Glutamatergic neuron (in vitro differentiated cells): Measurements from ENCODE around the gene MFSD11. TPM values are rescaled to one million over a fixed set of nuclear protein-coding genes. Genes with fewer than 3 reads are reported as not detected.
A peak's percentile ranks its signal among the peaks of the same experiment; 100 is the strongest.

Source experiments
- DNase-seq: peaks from one replicate; pipeline ENCODE4 v3.0.0; 2022
- H3K27ac Mint-ChIP-seq: one replicate; pipeline ENCODE4 v1.8.0; 2020; ENCODE audit warnings: mild to moderate bottlenecking, mixed read lengths, inconsistent platforms; ENCODE audit not compliant: unreplicated experiment
- H3K27me3 Mint-ChIP-seq: one replicate; pipeline ENCODE4 v1.8.0; 2020; ENCODE audit warnings: mild to moderate bottlenecking, moderate library complexity, mixed read lengths, inconsistent platforms; ENCODE audit not compliant: unreplicated experiment
- H3K36me3 Mint-ChIP-seq: one replicate; pipeline ENCODE4 v1.8.0; 2020; ENCODE audit warnings: mild to moderate bottlenecking, mixed read lengths, inconsistent platforms; ENCODE audit not compliant: unreplicated experiment
- H3K4me1 Mint-ChIP-seq: one replicate; pipeline ENCODE4 v1.8.0; 2020; ENCODE audit warnings: mild to moderate bottlenecking, low read depth, mixed read lengths, inconsistent platforms; ENCODE audit not compliant: unreplicated experiment
- H3K4me3 Mint-ChIP-seq: one replicate; pipeline ENCODE4 v1.8.0; 2020; ENCODE audit warnings: mild to moderate bottlenecking, mixed read lengths, inconsistent platforms; ENCODE audit not compliant: unreplicated experiment
- H3K9me3 Mint-ChIP-seq: one replicate; pipeline ENCODE4 v1.8.0; 2020; ENCODE audit warnings: mild to moderate bottlenecking, moderate library complexity, mixed read lengths, inconsistent platforms; ENCODE audit not compliant: unreplicated experiment
- total RNA-seq: library from RNA; stranded (reverse); fragmentation: NEBNext Ultra II Directional; extraction: Animal tissue kit (Norgen Biotek cat#: 25700); gene quantifications from one replicate; pipeline ENCODE4 v1.2.1, GENCODE V29; 2021; ENCODE audit not compliant: unreplicated experiment
- TF ChIP-seq, protein P1 (sequence below): fragments of 200-600 bp; sonication (generic); IDR thresholded peaks from one replicate; pipeline ENCODE4 v1.5.0; 2021; ENCODE audit not compliant: partially characterized antibody, unreplicated experiment

MFSD11 gene
- total RNA-seq, 1 donor from 2014 or later: 33.7 TPM

GRCh38 chr17:76700270-76700616 lies 37.7 kb upstream of the MFSD11 start:
- H3K4me3 Mint-ChIP-seq: peak overlapping the region; percentile 76
- DNase-seq: no peak
- H3K36me3 Mint-ChIP-seq: no peaks in the 10 kb centered on the region
- H3K27ac Mint-ChIP-seq: peak overlapping the region; percentile 91
- H3K27me3 Mint-ChIP-seq: peaks cover 5% of the 10 kb centered on the region
- H3K4me1 Mint-ChIP-seq: peaks cover 47% of the 10 kb centered on the region
- peaks cover 19% of the 10 kb centered on the region for H3K9me3 Mint-ChIP-seq
- TF ChIP-seq, protein P1, sequence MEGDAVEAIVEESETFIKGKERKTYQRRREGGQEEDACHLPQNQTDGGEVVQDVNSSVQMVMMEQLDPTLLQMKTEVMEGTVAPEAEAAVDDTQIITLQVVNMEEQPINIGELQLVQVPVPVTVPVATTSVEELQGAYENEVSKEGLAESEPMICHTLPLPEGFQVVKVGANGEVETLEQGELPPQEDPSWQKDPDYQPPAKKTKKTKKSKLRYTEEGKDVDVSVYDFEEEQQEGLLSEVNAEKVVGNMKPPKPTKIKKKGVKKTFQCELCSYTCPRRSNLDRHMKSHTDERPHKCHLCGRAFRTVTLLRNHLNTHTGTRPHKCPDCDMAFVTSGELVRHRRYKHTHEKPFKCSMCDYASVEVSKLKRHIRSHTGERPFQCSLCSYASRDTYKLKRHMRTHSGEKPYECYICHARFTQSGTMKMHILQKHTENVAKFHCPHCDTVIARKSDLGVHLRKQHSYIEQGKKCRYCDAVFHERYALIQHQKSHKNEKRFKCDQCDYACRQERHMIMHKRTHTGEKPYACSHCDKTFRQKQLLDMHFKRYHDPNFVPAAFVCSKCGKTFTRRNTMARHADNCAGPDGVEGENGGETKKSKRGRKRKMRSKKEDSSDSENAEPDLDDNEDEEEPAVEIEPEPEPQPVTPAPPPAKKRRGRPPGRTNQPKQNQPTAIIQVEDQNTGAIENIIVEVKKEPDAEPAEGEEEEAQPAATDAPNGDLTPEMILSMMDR: no peak

GRCh38 chr17:76700617-76701470 lies 37.1 kb upstream of the MFSD11 start:
- H3K27me3 Mint-ChIP-seq: peaks cover 5% of the 10 kb centered on the region

DNA sequence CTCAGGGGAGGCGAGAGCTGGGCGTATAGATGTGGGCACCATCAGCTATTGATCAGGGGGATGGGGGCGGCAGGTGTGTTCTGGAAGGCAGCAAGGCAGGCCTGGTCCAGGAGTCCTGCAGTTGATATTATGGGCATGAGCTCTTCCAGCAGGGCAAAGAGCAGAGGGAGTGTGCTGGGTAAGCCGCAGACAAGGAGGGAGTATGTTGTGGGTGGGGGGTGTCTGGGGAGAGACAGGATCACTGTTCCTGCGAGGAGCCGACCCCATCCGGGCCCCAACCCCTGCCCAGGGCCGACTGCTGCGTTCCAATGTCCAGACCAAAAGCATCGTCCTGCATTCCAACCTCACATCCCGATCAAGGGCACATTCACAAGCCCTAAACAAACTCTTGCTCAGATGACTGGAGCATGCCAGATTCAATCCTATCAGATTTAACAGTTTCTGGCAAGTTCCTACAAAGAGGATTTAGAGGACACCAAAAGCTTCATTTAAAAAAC lies 36.4 kb upstream of the MFSD11 start:
- TF ChIP-seq, protein P1: no peak
- Mint-ChIP-seq H3K27ac (peak overlapping the region; percentile 91), H3K36me3 (no peaks in the 10 kb centered on the region), H3K27me3 (peaks cover 3% of the 10 kb centered on the region), H3K4me3 (peak overlapping the region; percentile 76), H3K4me1 (peaks cover 42% of the 10 kb centered on the region), H3K9me3 (peaks cover 16% of the 10 kb centered on the region)
- DNase-seq: no peak

More at GRCh38 chr17:76700617-76701470, 37.1 kb upstream of the MFSD11 start:
- DNase-seq: peak; percentile 40
- H3K36me3 Mint-ChIP-seq: no peaks in the 10 kb centered on the region
- TF ChIP-seq, protein P1: no peak
- peak overlapping the region; percentile 76 for H3K4me3 Mint-ChIP-seq
- peaks cover 17% of the 10 kb centered on the region for H3K9me3 Mint-ChIP-seq
- peaks cover 43% of the 10 kb centered on the region for H3K4me1 Mint-ChIP-seq
- peak overlapping the region; percentile 91 for H3K27ac Mint-ChIP-seq

DNA sequence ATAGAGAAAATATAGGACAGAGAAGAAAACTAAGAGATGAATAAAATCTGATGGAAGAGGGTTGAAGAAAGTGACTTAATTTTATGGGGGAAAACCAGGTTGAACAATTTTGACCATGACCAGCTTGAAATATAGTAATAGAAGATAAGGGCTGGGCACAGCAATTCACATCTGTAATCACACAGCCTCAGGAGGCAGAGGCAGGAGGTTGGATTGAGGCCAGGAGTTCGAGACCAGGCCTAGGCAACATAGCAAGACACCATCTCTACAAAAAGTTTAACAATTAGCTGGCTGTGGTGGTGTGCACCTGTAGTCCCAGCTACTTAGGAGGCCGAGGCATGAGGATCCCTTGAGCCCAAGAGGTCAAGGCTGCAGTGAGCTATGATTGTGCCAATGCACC lies 35.8 kb upstream of the MFSD11 start:
- TF ChIP-seq, protein P1: no peak
- Mint-ChIP-seq H3K4me1 (peaks cover 41% of the 10 kb centered on the region), H3K4me3 (peak overlapping the region; percentile 76), H3K27me3 (peaks cover 3% of the 10 kb centered on the region), H3K36me3 (no peaks in the 10 kb centered on the region), H3K9me3 (peaks cover 16% of the 10 kb centered on the region), H3K27ac (peak overlapping the region; percentile 91)
- no peak for DNase-seq
